HG02852 (cell line): ENCODE measurements around the gene EXO5.
"Not testable (repeated sequence)": the region's sequence is repeated elsewhere in the genome, so short reads cannot be mapped to it uniquely, and the experiment has no call there.

Source experiments
- ATAC-seq: cut with Tn5 transposase; IDR thresholded peaks from one replicate; pipeline ENCODE4 v1.9.1; 2021; ENCODE audit warnings: mild to moderate bottlenecking, moderate library complexity; ENCODE audit not compliant: unreplicated experiment

Gene EXO5, protein sequence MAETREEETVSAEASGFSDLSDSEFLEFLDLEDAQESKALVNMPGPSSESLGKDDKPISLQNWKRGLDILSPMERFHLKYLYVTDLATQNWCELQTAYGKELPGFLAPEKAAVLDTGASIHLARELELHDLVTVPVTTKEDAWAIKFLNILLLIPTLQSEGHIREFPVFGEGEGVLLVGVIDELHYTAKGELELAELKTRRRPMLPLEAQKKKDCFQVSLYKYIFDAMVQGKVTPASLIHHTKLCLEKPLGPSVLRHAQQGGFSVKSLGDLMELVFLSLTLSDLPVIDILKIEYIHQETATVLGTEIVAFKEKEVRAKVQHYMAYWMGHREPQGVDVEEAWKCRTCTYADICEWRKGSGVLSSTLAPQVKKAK

GRCh38 chr1:40508375-40509341 lies at the start of gene EXO5:
EXO5 (plus strand) TSS chr1:40508767; CDS start chr1:40514545, 5,778 bp downstream.
- peak; percentile 89 for ATAC-seq

DNA sequence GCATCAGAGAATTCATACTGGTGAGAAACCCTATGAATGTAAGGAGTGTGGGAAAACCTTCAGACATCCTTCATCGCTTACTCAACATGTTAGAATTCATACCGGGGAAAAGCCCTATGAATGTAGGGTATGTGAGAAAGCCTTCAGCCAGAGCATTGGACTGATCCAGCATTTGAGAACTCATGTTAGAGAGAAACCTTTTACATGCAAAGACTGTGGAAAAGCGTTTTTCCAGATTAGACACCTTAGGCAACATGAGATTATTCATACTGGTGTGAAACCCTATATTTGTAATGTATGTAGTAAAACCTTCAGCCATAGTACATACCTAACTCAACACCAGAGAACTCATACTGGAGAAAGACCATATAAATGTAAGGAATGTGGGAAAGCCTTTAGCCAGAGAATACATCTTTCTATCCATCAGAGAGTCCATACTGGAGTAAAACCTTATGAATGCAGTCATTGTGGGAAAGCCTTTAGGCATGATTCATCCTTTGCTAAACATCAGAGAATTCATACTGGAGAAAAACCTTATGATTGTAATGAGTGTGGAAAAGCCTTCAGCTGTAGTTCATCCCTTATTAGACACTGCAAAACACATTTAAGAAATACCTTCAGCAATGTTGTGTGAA lies 45.5 kb upstream of the EXO5 start:
- no peak for ATAC-seq

GRCh38 chr1:40469327-40469726 lies 39.2 kb upstream of the EXO5 start:
- ATAC-seq: no peak

- ATAC-seq: no peak
These were observed 33.3 kb upstream of the EXO5 start for GRCh38 chr1:40475268-40475667.

DNA sequence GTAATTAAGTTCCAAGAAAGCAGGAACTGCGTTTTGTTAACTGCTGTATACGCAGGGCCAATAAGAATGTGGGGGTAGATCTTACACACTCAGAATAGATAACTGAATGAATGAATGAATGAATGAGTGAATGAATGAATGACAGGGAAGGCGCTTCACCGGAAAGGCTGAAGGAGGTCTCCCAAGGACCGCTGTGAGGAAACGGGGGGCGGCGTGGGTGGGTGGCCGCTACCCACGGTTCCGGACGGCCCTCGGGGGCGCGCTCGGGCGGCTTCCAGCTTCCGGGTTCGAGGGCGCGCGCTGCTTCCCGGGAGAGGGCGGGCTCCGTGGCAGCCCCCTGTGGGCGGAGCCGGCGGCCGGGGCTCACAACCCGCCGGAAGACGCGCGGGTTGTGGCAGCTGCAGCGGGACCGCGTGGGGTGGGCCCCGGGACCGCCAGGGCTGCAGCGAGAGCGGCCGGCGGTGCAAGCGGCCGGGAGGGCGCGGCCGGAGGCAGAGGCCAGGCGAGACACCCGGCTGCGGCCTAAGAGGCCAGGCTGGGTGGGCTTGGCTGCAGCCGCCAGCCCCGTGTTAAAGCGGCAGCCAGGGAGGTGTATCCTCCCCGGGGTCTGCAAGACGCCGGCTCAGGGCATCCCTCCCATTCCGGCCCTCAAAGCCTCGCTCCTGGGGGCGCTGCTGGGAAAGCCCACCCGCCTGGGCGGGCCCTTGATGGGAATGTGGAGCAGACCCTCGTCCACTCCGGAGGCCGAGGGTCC lies 31.5 kb upstream of the EXO5 start, which contains the start of gene ZFP69:
TSS of gene ZFP69 (plus strand) at position 367 of the 754 bp plus-strand sequence. CDS start 2,072 bp downstream, outside the sequence.
- peak; percentile 75 for ATAC-seq

DNA sequence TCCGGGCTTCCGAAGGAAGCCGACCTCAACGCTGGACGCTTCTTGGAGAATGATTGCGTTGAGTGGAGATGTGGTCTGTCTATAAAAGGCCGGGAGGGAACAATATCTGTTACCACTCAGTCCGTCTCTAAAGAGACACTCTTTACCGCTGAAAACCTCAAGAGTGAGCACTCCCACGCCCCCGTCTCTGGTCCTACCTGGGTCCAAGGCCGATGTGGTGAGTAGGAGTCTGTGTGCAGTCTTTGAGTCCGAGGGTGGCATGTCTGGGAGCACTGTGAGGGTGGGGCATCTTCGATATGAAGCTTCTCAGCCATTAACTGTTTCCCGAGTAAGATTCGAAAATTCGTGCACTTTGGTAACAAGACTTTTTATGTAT lies 30.9 kb upstream of the EXO5 start:
- ATAC-seq: peak; percentile 26

GRCh38 chr1:40478276-40478675 lies 30.3 kb upstream of the EXO5 start:
- no peak for ATAC-seq

DNA sequence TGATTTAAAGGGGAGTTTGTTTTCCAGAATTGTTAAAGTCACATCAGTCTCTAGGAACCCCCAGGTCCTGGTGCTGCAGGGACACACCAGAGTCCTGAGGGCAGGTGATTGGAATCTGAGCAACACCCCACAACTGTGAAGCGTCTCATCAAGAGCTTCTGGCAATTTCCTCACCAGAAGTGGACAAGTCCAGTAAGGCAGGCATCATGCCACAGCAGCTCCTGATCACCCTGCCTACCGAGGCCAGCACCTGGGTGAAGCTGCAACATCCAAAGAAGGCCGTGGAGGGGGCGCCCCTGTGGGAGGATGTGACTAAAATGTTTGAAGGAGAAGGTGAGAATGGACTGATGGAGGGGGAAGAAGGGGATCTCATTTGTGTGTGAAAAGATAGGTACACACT lies 29.4 kb upstream of the EXO5 start:
- ATAC-seq: no peak

- ATAC-seq: no peak
These were observed 13.2 kb upstream of the EXO5 start for GRCh38 chr1:40495315-40495903.

DNA sequence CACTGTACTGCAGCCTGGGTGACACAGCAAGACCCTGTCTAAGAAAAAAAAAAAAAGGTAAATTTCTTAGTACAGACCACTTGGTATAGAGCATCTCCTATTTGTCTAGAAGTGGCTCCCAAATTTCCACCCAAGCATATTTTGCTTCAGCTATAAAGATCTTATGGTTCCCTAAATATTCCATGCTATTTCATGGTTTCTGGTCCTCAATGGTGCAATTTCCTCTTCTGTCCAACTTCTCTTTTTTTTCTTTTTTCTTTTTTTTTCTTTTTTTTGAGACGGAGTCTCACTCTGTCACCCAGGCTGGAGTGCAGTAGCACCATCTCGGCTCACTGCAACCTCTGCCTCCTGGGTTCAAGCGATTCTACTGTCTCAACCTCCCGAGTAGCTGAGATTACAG lies 5.9 kb upstream of the EXO5 start:
- not testable (repeated sequence) for ATAC-seq

DNA sequence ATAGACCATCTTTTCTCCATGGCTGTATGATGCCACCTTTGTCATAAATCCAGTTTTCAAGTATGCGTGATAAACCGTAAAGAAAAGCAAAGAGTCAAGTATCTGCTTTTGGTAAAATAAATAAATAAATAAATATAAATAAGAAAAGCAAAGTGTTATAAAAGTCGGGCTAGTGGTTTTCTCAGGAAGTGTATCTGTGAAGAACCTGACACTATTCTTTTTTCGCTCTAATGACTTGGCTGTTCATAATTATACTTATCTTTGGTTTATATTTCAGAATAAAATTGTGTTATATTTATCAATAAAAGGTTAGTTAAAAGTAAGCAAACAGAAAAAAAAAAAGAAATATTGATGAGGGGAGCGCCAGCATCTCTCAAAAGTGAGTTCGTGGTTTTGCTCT lies 594 bp upstream of the EXO5 start:
- ATAC-seq: no peak

GRCh38 chr1:40519517-40519916 lies 10.9 kb downstream of the EXO5 start:
- ATAC-seq: no peak

GRCh38 chr1:40530735-40531380 lies 22.3 kb downstream of the EXO5 start:
- ATAC-seq: no peak

GRCh38 chr1:40531381-40532061 lies 23.0 kb downstream of the EXO5 start, which contains the start of gene ZNF684:
ZNF684 (plus strand) TSS chr1:40531637; CDS start chr1:40533167, 1,530 bp downstream.
- ATAC-seq: peak; percentile 98

- no peak for ATAC-seq
These were observed 23.5 kb downstream of the EXO5 start for GRCh38 chr1:40532062-40532389.

DNA sequence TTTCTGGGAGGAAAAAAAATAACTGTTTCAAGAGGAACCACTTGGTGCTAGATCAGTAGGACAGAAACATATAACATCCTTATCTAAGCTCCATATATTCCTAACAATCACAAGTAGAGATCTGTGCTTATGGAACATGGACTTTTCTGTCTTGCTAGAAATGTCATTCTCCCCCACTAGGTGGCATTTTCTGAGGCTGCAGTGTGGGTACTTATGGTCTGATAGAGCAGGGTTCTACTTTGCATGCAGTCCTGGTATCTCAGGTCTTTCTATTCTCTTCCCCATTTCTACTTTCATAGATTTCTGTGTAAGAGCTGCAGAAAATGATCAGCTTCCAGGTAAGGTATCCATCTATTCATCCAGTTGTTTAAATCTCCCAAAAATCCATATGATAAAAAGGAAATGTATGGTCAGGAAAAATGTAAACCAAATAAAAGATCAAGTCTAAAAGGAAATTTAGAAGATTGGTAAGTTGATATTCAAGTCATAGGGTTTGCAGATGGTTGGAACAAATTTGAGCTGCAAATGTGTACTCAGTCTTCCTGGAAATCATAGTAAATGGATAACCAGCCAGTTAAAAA lies 24.4 kb downstream of the EXO5 start:
- no peak for ATAC-seq

- ATAC-seq: no peak
These were observed 26.0 kb downstream of the EXO5 start for GRCh38 chr1:40534589-40534988.

- no peak for ATAC-seq
These were observed 27.2 kb downstream of the EXO5 start for GRCh38 chr1:40535732-40536131.

GRCh38 chr1:40539338-40539737 lies 30.8 kb downstream of the EXO5 start:
- no peak for ATAC-seq
